Heart right ventricle (tissue), 16 donors: ENCODE measurements around the gene NT5M. TPM values are rescaled to one million over a fixed set of nuclear protein-coding genes. Genes with fewer than 3 reads are reported as not detected.

Experiments
- ATAC-seq, 8 donors: fragments of 200-7000 bp; cut with Tn5 transposase; one replicate each; pipeline ENCODE4 v1.9.1; 2020; ENCODE audit warnings: mild to moderate bottlenecking in 8 of 8, moderate library complexity in 8 of 8, moderate number of reproducible peaks in 1 of 8
- DNase-seq, 2 donors: peaks; one replicate each; pipeline ENCODE4 v3.0.0-alpha.2; 2020
- H3K27ac ChIP-seq, 10 donors: fragments of 200-600 bp; sonication (generic) in 2 of 10; one replicate each; pipeline versions ENCODE4 v1.5.0 to v1.8.0; 2020 to 2022; ENCODE audit warnings: mild to moderate bottlenecking in 3 of 10
- H3K27me3 ChIP-seq, 7 donors: fragments of 200-600 bp; one replicate each; pipeline ENCODE4 v1.8.0; 2021 to 2022; ENCODE audit warnings: mild to moderate bottlenecking in 2 of 7
- H3K36me3 ChIP-seq, 9 donors: fragments of 200-600 bp; sonication (generic) in 1 of 9; one replicate each; pipeline versions ENCODE4 v1.5.0 to v1.8.0; 2020 to 2022; ENCODE audit warnings: mild to moderate bottlenecking in 2 of 9
- H3K4me1 ChIP-seq, 9 donors: fragments of 200-600 bp; sonication (generic) in 1 of 9; one replicate each; pipeline versions ENCODE4 v1.5.0 to v1.8.0; 2020 to 2022; ENCODE audit warnings: mild to moderate bottlenecking in 4 of 9
- H3K4me3 ChIP-seq, 10 donors: fragments of 200-600 bp; sonication (generic) in 2 of 10; one replicate each; pipeline versions ENCODE4 v1.5.0 to v1.8.0; 2020 to 2022; ENCODE audit warnings: mild to moderate bottlenecking in 7 of 10, moderate library complexity in 2 of 10
- H3K9me3 ChIP-seq, 11 donors: fragments of 200-600 bp in 10 of 11; sonication (generic) in 2 of 11; one replicate each; pipeline versions ENCODE4 v1.5.0 to v1.8.0; 2013 to 2022; ENCODE audit warnings: mild to moderate bottlenecking in 2 of 11, control low read depth in 1 of 11, moderate library complexity in 1 of 11
- CTCF ChIP-seq, 9 donors: fragments of 200-600 bp; sonication (generic) in 2 of 9; IDR thresholded peaks; one replicate each; pipeline versions ENCODE4 v1.5.0 to v1.8.0; 2021 to 2022; ENCODE audit warnings: antibody characterized with exemption in 9 of 9, mild to moderate bottlenecking in 5 of 9, moderate library complexity in 1 of 9
- WGBS, 2 donors: extraction: QIAGEN DNeasy Blood & Tissue Kit; methylation state at CpG; one replicate each; pipeline ENCODE4 v1.1.7; 2013; ENCODE audit warnings: inconsistent platforms in 1 of 2; 5-methylcytosine and 5-hydroxymethylcytosine counted together
- intact Hi-C, 10 donors: fragments of 100-400 bp; cut with DNase I; formaldehyde crosslinking; loops; one replicate each; pipeline versions ENCODE4 v1.11.1 to v1.14.2; 2022
- polyA plus RNA-seq, 2 donors: library from polyadenylated mRNA; stranded (reverse); fragments of 200-250 nt; gene quantifications; one replicate each; pipeline ENCODE4 v1.2.3, GENCODE V29; 2013
- total RNA-seq, 10 donors: library from RNA; stranded (reverse); fragmentation: NEBNext Ultra II Directional in 3 of 10; extraction: Animal tissue kit (Norgen Biotek cat#: 25700) in 3 of 10; gene quantifications; one replicate each; pipeline versions ENCODE4 v1.2.1 to v1.2.4, GENCODE V29; 2021 to 2023
- donor health status: Arrhythmogenic right ventricular cardiomyopathy.
- donor health status: ischemic (EF 13 %, LVEDD 7.1; RV severe dilation, severe dysfunction).
- donor health status: healthy with polysubstance abuse.
- donor health status: DM: no; HTN: yes; CAD: no.
- donor health status: DM: no; HTN: no; CAD: no.
- donor health status: ischemic (EF 25% LVEDD 6.9; RV normal size, moderate dysfunction).
- donor health status: ischemic (EF 25% LVEDD 5.7; RV mildly dilated, moderate dysfunction).
- donor health status: healthy.
- donor health status: DM: yes; HTN: yes; CAD: no.
- donor health status: Ischemic cardiomyopathy.
- donor health status: ischemic (EF 35%, LVEDD 5.7; RV mildly dilated, moderate dysfunction).
- donor health status: nonischemic (EF 11% LVEDD 7.7; RV severe dilation, severe dysfunction).
- donor health status: DM: yes; HTN: yes; CAD: no.
- donor health status: PGD.
- donor health status: ischemic (EF 29% LVEDD 5.4; RV normal size, mild dysfunction).
- donor health status: nonischemic (EF 23%, LVEDD 6.1; RV moderate dilation, normal function).

NT5M gene
- total and polyA plus RNA-seq, 12 donors: 4.9 to 15.8 (median 9.8) TPM

GRCh38 chr17:17320911-17321220 is 17.7 kb downstream of the NT5M start:
- Histone ChIP-seq H3K4me1 (no peaks in the 10 kb centered on the region), H3K36me3 (peaks cover 0 to 6% (median 0%) of the 10 kb centered on the region in 9 donors), H3K27me3 (no peaks in the 10 kb centered on the region), H3K9me3 (no peaks in the 10 kb centered on the region), H3K4me3 (no peak overlapping the region), H3K27ac (no peak overlapping the region)
- ATAC-seq: no peak
- TF ChIP-seq CTCF (IDR thresholded peaks at IDR 0.05): no peak
- 93 to 94% methylated on average over 10 of the region's 10 CpGs for WGBS, 2 donors
- DNase-seq: no peak
- intact Hi-C loops: no loop called here

- 85 to 86% methylated on average over 11 of the region's 11 CpGs for WGBS, 2 donors
- TF ChIP-seq CTCF (IDR thresholded peaks at IDR 0.05): no peak
- H3K4me3 ChIP-seq: no peak overlapping the region
- H3K36me3 ChIP-seq: peaks cover 0 to 6% (median 0%) of the 10 kb centered on the region in 9 donors
- H3K4me1 ChIP-seq: no peaks in the 10 kb centered on the region
- ATAC-seq (no peak), DNase-seq (no peak)
- no peaks in the 10 kb centered on the region for H3K9me3 ChIP-seq
- no peaks in the 10 kb centered on the region for H3K27me3 ChIP-seq
- intact Hi-C loops: no loop called here
- H3K27ac ChIP-seq: no peak overlapping the region
These were observed 18.3 kb downstream of the NT5M start for GRCh38 chr17:17321356-17322025.

GRCh38 chr17:17322516-17323510 is 19.6 kb downstream of the NT5M start:
- ATAC-seq (peak in 1 of 8 donors; percentile 36), DNase-seq (no peak)
- intact Hi-C loops: no loop called here
- no peaks in the 10 kb centered on the region for H3K4me1 ChIP-seq
- TF ChIP-seq CTCF (IDR thresholded peaks at IDR 0.05): no peak
- H3K4me3 ChIP-seq: no peak overlapping the region
- no peaks in the 10 kb centered on the region for H3K9me3 ChIP-seq
- peaks cover 0 to 6% (median 0%) of the 10 kb centered on the region in 9 donors for H3K36me3 ChIP-seq
- H3K27ac ChIP-seq: no peak overlapping the region
- H3K27me3 ChIP-seq: no peaks in the 10 kb centered on the region
- WGBS, 2 donors: 95% methylated on average over 21 of the region's 21 CpGs

GRCh38 chr17:17324616-17325015 is 21.4 kb downstream of the NT5M start:
- H3K4me3 ChIP-seq: no peak overlapping the region

More at GRCh38 chr17:17324616-17325015, 21.4 kb downstream of the NT5M start:
- no peak for TF ChIP-seq CTCF (IDR thresholded peaks at IDR 0.05)
- H3K9me3 ChIP-seq: no peaks in the 10 kb centered on the region
- 96 to 97% methylated on average over 8 of the region's 8 CpGs for WGBS, 2 donors
- H3K36me3 ChIP-seq: peaks cover 0 to 6% (median 0%) of the 10 kb centered on the region in 9 donors
- no peaks in the 10 kb centered on the region for H3K4me1 ChIP-seq
- no peak for DNase-seq
- intact Hi-C loops: no loop called here
- H3K27ac ChIP-seq: no peak overlapping the region
- H3K27me3 ChIP-seq: no peaks in the 10 kb centered on the region
- ATAC-seq: no peak
